GM18867 (cell line): ENCODE data around the gene ELN.

Experiments
- ATAC-seq: cut with Tn5 transposase; IDR thresholded peaks from one replicate; pipeline ENCODE4 v1.9.1; 2021; ENCODE audit warnings: mild to moderate bottlenecking, moderate library complexity; ENCODE audit not compliant: unreplicated experiment

The ELN gene

GRCh38 chr7:74023092-74023536 is 4.9 kb upstream of the ELN start:
- no peak for ATAC-seq

GRCh38 chr7:74023786-74024185 is 4.2 kb upstream of the ELN start:
- ATAC-seq: no peak

GRCh38 chr7:74025146-74025545 is 2.8 kb upstream of the ELN start:
- ATAC-seq: no peak

- ATAC-seq: no peak
Observed at GRCh38 chr7:74025730-74026129, 2.2 kb upstream of the ELN start.

DNA sequence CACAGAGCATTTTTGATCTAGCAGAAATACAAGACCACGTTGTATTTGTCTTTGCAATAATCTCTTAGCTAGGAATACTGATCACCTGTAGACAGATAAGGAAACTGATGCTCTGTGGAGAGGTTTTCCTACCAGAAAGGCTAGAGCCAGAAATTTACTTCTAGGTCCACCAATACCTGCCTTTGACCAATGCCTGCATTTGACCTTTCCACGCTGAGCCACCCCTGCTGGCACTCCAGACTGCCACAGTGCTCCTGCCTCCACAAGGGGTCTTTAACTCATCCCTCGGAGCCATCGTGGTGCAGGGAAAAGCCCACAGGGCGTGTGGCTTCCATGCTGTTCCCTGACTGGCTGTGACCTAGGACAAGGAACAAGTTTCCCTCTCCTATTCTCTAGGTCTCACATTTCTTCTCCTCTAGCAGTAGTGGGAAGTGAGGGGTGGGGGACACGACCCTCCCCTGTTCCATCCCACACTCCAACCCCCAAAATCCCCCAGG is 1.5 kb upstream of the ELN start:
- ATAC-seq: no peak

DNA sequence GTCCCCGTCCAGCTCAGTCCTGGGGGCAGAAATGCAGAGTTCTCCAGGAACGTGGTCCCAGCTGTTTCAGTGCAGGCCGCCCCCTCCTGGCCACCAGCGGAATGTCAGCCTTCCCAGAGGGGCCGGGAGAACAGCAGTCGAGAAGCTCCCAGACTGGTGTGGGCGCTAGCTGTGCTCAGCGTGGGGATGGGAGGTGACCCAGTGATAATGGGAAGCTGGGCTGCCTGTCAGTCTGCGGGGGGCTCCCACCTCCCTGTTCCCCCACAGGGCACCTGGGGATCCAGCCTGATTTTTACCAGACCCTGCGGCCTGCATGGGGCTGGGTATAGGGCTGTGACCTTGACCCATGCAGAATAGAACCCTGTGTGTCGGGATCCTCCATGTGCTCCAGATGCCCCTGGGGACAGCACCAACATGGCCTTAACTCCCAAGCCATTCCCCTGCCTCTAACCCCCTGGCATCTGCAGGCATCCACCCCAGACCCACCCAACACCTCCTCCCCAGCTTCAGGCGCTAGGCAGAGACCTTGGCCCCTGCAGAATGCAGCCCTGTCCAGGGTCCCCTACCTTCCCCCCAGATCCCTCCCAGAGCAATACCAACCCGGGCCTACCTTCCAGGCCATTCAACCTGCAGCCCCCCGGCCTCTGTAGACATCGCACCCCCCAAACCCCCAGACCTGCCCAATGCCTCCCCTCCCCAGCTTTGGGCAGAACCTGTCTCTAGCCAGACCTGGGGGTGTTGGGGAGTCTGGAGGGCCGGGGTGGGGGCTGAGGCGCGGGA is 880 bp upstream of the ELN start:
- ATAC-seq: peak; percentile 49

DNA sequence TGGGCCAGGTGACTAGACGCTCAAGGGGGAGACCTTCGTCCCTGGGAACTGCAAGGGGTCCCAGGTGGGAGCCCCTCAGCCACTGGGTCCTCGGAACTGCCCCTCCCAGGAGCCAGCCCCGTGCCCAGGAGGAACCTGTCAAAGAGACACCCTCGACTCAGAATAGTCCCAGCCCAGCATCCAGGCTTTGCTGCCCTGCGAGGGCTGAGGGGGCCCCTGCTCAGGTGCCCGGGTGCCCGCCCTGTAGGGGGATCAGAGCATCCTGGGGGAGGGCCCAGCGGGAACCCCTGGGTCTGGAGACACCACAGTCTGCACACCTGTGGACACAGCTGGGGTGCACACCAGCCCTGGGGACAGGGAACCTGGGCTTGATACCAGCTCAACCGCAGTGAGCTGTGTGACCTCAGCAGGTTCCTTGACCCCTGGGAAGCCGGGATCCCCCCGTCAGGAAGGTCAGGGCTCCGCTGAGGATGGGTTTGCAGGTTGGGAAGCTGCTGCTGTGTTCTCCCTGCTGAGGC is 407 bp downstream of the ELN start:
- no peak for ATAC-seq

DNA sequence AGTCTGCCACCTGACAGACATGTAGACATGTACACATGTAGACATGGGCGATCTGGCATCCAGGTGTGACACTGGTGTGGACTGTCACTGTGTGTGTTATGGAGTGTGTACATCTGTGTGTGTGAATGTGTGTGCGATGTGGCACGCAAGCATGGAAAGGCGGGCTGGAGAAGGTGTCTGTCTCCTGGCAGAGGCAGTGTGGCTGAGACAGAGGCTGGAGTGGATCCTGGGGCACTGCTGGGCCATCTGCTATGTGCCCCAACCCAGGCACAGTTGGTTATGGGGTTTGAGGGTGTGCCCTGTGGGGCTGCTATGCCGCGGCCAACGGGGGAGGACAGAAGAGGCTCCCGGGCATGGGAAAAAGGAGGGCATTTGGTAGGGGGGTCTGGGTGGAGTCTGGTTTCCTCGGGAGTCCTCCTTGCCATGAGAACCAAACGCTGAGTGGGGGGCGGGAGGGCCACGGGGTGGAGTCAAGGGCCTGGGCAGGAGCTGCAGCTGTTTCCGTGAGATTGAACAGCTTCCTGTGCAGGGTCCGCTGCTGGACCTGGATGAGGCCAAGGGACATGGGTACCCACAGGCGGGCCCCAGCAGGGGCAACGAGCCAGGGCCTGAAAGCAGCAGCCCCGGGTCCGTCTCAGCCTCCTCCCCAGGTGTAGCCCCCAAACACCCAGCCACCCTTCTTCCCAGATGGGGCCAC is 1.3 kb downstream of the ELN start:
- no peak for ATAC-seq

- ATAC-seq: no peak
Observed at GRCh38 chr7:74029991-74030415, 2.0 kb downstream of the ELN start.

GRCh38 chr7:74030861-74031260 is 2.9 kb downstream of the ELN start:
- no peak for ATAC-seq

- no peak for ATAC-seq
Observed at GRCh38 chr7:74031403-74032190, 3.6 kb downstream of the ELN start.

DNA sequence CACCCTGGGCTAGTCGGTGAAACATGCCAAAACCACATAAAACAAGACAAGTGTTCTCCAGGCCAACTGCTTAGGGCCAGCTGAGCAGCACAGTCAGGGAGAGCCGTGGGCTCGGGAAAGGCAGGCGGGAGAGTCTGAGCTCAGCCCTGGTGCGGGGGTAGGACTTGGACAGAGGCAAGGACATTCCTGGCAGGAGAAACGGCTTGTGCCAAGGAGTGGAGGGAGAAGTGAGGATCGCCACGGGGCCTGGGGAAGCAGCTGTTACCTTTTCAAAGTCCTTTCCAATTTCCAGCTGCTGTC is 4.2 kb downstream of the ELN start:
- ATAC-seq: no peak

GRCh38 chr7:74032624-74033371 is 4.8 kb downstream of the ELN start:
- ATAC-seq: no peak

DNA sequence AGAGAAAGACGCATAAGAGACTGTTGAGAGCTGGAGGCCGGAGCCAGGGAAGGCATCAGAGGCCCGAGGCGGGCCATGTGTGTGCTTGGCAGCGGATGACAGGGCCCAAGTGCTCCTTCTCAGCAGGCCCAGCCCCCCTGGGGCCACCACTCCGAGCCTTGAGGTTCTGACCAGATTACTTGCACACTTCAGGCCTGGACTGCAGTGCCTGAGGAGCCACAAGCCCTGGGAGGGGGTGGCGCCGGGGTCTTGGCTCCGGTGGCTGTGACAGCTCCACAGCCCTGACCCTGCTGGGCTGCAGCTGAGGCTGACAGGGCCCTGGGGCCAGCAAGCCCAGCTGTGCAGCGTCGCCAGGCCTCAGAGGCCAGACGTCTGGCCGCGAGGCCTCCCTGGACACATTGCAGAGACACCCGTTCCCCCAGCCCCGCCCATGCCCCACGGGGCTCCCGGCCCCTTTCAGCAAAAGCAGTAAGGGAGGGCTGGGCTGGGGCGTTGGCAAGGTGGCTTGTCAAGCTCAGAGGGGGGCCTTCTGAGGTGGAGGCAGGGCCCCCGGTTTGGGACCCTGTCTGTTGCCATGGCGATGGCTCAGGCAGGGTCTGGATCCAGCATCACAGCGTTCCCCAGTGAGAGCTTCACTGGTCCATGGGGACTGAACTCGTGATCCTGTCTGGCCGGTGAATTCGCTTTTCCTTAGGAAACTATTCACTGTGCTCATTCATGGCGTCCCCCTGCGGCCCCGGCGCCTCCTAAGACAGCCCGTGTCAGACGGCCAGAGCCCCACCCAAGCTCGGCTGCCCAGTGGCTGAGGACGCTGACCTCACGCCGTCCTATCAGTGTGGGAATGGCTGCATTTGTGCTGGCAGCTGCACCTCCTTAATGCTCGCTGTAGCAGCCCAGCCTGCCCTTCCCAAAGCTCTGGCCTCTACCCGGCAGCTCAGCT is 5.7 kb downstream of the ELN start:
- ATAC-seq: no peak

DNA sequence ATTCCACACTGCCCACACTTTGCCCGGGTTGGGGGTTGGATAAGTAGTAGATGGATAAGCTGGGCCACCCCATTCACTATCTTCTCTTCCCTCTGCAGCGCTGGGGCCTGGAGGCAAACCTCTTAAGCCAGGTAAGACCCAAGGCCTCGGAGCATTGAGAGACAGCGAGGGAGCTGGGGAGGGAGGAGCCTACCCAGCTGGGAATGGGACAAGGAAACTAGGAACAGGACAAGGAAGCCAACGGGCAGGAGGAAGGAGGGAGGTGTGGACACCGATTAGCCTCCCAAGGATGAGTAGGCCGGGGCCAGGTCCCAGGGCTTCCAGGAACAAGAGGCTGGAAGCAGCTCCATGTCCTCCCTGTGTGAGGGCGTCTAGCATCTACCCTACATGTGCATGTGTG is 9.6 kb downstream of the ELN start:
- ATAC-seq: no peak

- ATAC-seq: no peak
Observed at GRCh38 chr7:74038194-74038961, 10.4 kb downstream of the ELN start.

- ATAC-seq: no peak
Observed at GRCh38 chr7:74039337-74039736, 11.4 kb downstream of the ELN start.

DNA sequence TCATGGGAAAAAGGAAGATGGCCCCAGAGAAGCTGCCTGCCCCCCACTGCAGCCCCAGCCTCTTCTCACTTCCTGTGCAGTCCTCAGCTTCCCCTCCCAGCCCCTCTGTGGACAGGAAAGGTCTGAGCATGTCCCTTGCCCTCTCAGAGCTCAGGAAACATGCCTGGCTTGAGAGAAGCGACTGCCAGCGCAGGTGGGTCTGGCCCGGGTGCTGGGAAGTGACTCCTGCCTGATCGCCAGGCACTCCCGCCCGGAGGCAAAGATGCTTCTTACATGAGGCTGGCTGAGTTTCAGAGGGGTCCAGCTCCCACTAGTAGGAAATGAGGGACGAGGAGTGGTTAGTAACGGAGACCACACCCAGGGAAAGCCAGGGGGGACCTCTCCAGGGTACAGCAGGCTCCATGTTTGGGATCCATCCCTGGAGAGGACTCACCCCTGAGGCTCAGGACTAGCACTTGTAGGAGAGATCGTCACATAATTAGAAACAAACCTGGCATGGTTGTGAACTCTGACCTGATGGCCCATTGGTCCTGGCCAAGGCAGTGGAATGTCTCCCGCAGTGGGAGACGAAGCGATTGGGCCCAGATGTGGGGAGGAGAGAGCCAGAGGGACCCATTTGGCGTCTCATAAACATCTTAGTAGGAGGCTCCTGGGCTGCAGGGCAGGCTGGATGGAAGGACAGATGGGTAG is 12.3 kb downstream of the ELN start:
- ATAC-seq: no peak
